DLD1 (cell line): ENCODE results near the gene PSMC1.

Experiments used
- in situ Hi-C: cut with HindIII; loops from 2 replicates; pipeline ENCODE4 v1.10.0; 2017; ENCODE audit warnings: low sequenced_read_pairs

The PSMC1 gene

DNA sequence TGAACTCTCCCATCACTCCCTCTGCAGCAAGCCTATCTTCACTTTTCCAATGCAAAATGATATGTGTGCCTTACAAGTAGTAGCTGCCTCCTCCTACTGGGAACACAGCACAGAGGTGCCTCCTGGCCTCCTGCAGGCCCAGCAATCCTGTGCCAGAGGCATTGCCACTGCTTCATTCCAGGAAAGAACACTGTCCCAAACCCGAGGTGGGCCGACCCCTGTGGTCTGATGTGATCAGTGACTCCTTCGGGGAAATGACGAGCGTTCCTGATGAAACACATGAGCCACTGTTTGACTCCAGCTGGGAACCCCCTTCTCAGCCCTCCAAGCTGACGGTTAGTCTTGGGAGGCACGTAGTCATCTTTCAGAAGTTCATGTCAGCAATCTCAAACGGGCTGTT is 19.5 kb downstream of the PSMC1 start:
- in situ Hi-C loops = no loop called here

GRCh38 chr14:90276646-90277367 is 20.5 kb downstream of the PSMC1 start:
- in situ Hi-C loops = no loop called here

GRCh38 chr14:90277581-90278198 is 21.3 kb downstream of the PSMC1 start:
- in situ Hi-C loops = no loop called here

GRCh38 chr14:90278199-90279175 is 22.1 kb downstream of the PSMC1 start:
- in situ Hi-C loops = no loop called here

DNA sequence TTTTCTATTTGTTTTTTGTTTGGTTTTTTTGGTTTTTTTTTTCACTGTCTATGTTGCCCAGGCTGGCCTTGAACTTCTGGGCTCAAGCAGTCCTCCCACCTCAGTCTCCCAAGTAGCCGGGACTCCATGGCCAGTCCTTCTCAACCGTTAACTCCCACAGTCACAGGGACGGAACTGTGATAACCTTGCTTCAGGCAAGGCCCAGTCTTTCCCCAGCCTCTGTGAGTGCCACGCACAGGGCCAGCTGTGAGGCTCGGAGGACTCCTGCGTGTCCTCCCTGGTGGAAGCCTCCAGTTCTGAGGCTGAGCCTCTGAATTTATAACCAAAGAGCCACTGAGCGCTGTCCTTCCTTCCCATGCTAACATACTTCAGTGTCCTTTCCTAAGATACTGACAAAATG is 23.7 kb downstream of the PSMC1 start:
- in situ Hi-C loops = no loop called here

DNA sequence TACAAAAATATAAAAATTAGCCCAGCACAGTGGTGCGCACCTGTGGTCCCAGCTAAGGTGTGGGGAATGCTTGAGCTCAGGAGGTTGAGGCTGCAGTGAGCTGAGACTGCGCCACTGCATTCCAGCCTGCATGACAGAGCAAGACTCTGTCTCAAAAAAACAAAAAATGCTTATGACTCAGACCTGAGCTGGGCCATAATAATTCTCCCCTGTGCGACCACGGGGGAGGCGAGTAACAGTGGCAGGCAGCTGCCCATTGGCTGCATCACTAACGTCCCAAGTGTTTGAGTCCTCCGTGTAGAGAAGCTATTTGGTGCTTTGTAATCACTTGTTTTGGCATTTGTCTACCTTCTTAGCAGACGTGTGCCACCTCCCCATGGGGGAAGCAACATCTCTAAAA is 24.9 kb downstream of the PSMC1 start:
- in situ Hi-C loops = no loop called here

GRCh38 chr14:90281756-90282155 is 25.4 kb downstream of the PSMC1 start:
- in situ Hi-C loops = no loop called here

- in situ Hi-C loops = no loop called here
Measured at GRCh38 chr14:90287791-90288190, 31.4 kb downstream of the PSMC1 start.

GRCh38 chr14:90288651-90289355 is 32.5 kb downstream of the PSMC1 start:
- in situ Hi-C loops = no loop called here

DNA sequence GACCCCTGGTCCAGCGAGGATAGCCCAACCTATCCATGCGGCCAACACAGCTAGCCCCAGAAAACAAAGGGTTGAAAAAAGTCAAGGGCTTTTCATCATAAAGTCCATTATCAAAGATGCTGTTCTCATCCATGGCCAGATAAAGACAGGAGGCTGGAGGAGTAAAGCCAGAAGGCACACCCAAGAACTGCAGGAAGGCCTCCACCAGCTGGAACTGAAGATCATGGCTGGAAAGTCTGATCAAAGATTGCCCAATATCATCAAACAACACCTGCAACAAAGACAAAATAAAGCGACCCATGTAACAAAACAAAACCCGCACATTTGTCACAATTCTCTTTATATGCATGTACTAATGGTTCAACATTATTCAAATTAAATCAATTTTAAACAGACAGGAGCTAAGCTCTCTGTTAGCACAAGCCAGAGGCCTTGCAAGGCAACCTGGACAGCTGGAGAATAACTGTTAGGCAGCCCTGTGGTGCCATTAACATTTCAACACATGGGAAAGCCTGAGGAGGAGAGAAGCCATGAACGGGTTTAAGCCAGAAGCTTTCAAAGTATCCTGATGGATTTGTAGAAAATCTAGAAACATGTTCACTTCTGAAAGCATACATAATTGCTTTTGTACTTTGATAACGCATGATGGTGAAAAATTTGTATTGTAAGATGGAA is 34.1 kb downstream of the PSMC1 start:
- in situ Hi-C loops = no loop called here

DNA sequence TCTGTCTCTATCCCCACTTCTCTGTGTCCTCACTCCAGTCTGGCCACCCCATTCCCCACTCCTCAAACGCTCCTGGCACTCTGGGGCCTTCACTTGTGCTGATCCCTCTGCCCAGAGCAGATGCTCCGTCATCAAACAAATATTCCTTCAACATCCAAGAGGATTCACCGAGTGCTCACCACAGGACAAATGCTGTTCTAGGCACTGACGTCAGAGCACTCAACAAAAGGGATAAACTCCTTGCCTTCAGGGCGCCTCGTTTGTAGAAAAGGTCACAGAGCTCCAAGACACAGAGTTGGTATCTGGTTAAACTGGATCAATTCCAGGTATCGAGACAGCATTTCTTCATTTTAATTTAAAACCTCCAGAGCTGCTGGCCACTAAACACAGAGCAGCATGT is 35.3 kb downstream of the PSMC1 start:
- in situ Hi-C loops = no loop called here

- in situ Hi-C loops = no loop called here
Measured at GRCh38 chr14:90293766-90294730, 37.7 kb downstream of the PSMC1 start.

DNA sequence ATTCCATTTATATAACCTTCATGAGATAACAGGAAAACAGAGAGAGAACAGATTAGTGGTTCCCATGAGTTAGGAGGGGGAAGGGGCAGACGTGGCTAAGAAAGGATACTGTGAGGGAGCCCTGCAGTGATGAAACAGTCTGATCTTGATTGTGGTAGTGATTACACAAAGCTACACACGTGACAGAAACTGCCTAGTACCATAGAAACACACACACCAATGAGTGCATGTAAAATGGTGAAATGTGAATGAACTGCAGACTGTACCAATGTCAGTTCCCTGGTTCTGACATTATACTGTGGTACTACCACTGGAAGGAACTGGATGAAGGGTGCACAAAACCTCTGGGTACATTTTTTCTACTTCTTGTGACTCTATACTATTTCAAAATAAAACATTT is 38.5 kb downstream of the PSMC1 start:
- in situ Hi-C loops = no loop called here

- in situ Hi-C loops = no loop called here
Measured at GRCh38 chr14:90295870-90296516, 39.6 kb downstream of the PSMC1 start.

DNA sequence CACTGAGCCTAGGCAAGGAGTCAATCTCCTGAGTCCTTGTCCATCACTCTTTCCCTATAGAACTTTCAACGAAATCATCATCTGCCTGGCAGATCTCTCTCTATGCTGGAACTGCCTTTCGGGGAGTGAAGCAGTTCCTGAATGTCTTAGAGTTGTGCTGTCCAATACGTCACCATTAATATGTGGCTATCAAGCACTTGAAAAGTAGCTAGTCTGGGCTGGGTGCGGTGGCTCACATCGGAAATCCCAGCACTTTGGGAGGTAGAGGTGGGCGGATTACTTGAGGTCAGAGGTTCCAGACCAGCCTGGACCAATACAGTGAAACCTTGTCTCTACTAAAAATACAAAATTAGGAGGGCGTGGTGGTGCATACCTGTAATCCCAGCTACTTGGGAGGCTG is 40.3 kb downstream of the PSMC1 start:
- in situ Hi-C loops = no loop called here

- in situ Hi-C loops = no loop called here
Measured at GRCh38 chr14:90297876-90298629, 41.7 kb downstream of the PSMC1 start.

- in situ Hi-C loops = no loop called here
Measured at GRCh38 chr14:90299408-90299807, 43.1 kb downstream of the PSMC1 start.

- in situ Hi-C loops = loop anchor here (10.0 kb wide), 1 partner anchor 394 kb away; no protein-coding TSS in a partner anchor
Measured at GRCh38 chr14:90300611-90301047, 44.3 kb downstream of the PSMC1 start.
